HepG2 (cell line): ENCODE measurements around the gene ERCC6L2.

ENCODE experiments used
- ATF7 ChIP-seq, 2 experiments: fragments of 450-650 bp in 1 of 2; sonication (generic) in 1 of 2; formaldehyde crosslinking in 1 of 2; IDR thresholded peaks; 2 replicates each; pipeline versions ENCODE4 v1.4.0 to v1.6.1; 2016 to 2020; ENCODE audit warnings: antibody characterized with exemption in 1 of 2, mild to moderate bottlenecking in 1 of 2, missing genetic modification reagents in 1 of 2
- SRSF9 ChIP-seq: fragments of 200-400 bp; formaldehyde crosslinking; IDR thresholded peaks from 2 replicates; pipeline ENCODE4 v1.6.1; 2018; ENCODE audit warnings: borderline replicate concordance, mild to moderate bottlenecking, low read depth, low read length; ENCODE audit not compliant: insufficient read depth, poor library complexity, severe bottlenecking

GRCh38 chr9:95870906-95871305, 4.6 kb upstream of the ERCC6L2 start:
- TF ChIP-seq SRSF9 (no peak), ATF7 (IDR thresholded peaks at IDR 0.05) (no peak), ATF7 (CRISPR knock-in tag; IDR thresholded peaks at IDR 0.05) (no peak)
